Left ventricle myocardium superior (tissue), 1 donor: ENCODE results near the gene STRN4. TPM values are rescaled to one million over a fixed set of nuclear protein-coding genes. Genes with fewer than 3 reads are reported as not detected.

Source experiments
- ATAC-seq: fragments of 200-7000 bp; cut with Tn5 transposase; one replicate; pipeline ENCODE4 v1.9.1; 2020; ENCODE audit warnings: mild to moderate bottlenecking, moderate library complexity
- DNase-seq: peaks from one replicate; pipeline ENCODE4 v3.0.0-alpha.2; 2020
- intact Hi-C: fragments of 100-400 bp; cut with micrococcal nuclease; formaldehyde crosslinking; loops from one replicate; pipeline ENCODE4 v1.11.0; 2022
- microRNA-seq: library from miRNA; unstranded; fragments of <30 nt; microRNA quantifications from one replicate; pipeline ENCODE4 v1.2.0, GENCODE V29; 2020; ENCODE audit warnings: borderline number of aligned reads
- total RNA-seq: library from RNA; stranded (reverse); fragmentation: NEBNext Ultra II Directional; extraction: Animal tissue kit (Norgen Biotek cat#: 25700); gene quantifications from one replicate; pipeline ENCODE4 v1.2.1, GENCODE V29; 2021
- donor health status: DM: no; HTN: yes; CAD: no; lungs with severe emphysema.

Gene STRN4
- total RNA-seq, 1 donor from 2014 or later, result 49.0 TPM

DNA sequence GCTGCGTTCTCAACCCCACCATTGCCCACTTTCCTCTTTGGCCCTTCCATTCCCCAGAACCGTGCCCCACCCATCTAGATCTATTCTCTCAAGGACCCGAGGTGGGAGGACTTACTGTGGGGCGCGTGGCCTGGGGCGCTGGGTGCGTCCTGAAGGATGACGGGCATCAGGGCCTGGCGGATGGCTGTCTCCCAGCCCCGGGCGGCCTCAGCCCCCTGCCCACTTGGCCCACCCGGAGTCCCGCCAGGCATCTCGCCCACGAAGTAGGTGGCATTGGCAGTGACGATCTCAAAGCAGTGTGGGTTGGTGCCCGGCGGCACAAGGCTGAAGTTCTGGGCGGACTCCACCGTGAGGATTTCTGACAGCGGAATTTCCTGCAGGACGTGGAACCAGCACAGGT lies 52.5 kb downstream of the STRN4 start:
- no peak for ATAC-seq

GRCh38 chr19:46692918-46693722 lies 53.1 kb downstream of the STRN4 start:
- DNase-seq (no peak), ATAC-seq (no peak)
- intact Hi-C loops, result no loop called here

More for the DNA sequence above, 52.5 kb downstream of the STRN4 start:
- intact Hi-C loops, result no loop called here
- no peak for DNase-seq

DNA sequence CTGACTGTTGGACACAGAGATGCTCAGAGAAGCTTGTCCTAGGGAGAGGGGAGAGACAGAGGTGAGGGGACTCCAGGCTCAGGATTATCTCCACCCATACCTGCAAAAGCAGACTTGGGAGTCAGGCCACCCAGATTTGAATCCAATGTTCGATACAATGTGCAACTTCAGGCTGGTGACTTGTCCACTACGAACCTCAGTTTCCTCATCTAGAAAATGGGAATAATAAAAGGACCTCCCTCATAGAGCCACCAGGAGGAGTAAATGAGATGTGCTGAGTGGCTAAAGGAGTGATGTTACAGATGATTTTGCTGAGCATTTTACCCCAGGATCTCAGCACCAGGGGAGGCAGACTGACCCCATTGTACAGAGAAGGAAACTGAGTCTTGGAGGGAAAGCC lies 54.3 kb downstream of the STRN4 start:
- intact Hi-C loops, result no loop called here
- ATAC-seq, result no peak
- no peak for DNase-seq

DNA sequence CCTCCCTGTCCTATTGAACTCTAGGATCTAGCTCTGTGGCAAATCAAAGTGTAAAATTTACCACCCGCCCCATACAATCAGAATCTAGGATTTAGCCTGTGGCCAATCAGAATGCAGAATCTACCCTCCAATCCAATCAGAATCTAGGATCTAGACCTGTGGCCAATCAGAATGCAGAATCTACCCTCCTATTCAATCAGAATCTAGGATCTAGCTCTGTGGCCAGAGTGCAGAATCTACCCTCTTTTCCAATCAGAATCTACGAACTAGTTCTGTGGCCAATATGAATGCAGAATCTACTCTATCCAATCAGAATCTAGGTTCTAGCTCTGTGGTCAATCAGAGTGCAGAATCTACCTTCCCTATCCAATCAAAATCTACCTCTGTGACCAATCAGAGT lies 55.1 kb downstream of the STRN4 start:
- no peak for DNase-seq
- ATAC-seq, result no peak
- intact Hi-C loops, result no loop called here

- intact Hi-C loops, result no loop called here
- no peak for DNase-seq
- ATAC-seq, result no peak
These were observed 56.9 kb downstream of the STRN4 start for GRCh38 chr19:46689358-46689757.

DNA sequence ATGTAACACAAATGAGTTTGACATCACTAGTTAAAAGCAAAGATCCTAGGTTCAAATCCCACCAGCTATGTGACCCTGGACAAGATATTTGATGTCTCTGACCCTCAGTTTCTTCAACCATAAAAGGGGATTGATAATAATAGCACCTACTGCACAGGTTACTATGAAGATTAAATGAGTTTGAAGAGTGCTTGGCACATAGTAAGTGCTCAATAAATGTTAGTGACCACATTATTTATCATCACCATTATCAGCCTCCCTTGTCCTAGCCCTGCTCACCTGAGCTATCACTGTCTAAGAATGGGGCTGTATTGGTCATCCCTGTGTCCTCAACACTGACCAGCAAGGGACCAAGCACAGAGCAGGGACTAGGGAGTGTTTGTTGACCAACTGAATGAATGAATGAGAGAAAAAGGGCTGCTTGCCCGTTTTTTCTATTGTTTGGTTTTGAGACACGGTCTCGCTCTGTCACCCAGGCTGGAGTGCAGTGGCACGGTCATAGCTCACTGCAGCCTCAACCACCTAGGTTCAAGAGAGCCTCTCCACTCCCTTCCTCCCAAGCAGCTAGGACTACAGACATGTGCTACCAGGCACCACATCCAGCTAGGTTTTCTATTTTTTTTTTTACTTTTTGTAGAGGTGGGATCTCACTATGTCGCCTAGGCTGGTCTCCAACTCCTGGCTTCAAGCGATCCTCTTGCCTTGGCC lies 58.7 kb downstream of the STRN4 start:
- ATAC-seq (no peak), DNase-seq (no peak)
- intact Hi-C loops, result no loop called here

- ATAC-seq (no peak), DNase-seq (no peak)
- intact Hi-C loops, result no loop called here
These were observed 61.1 kb downstream of the STRN4 start for GRCh38 chr19:46685189-46685588.

DNA sequence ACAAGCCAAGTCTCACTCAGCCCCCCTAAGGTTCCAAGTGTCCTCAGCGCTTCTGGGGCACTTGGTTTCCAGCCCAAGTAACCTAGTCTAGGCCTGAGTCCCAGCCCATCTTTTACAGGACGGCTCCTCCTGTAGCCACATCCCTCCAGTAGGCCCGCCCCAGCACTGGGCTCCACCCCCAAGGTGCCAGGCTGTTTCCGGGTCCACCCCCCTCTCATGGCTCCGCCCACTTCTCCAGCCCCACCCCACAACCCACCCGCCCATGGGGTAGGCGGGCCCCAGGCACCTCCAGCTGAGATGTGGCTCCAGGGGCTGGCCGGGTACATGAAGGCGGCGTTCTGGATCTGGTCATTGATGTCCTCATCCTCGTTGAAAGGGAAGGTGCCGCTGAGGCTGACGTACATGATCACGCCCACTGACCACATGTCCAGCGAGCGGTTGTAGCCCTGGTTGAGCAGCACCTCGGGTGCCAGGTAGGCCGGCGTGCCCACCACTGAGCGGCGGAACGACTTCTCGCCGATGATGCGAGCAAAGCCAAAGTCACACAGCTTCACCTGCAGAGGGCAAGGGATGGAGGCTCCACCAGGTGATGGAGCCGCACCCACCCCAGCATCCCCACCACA lies 68.0 kb downstream of the STRN4 start:
- no peak for DNase-seq
- intact Hi-C loops, result no loop called here
- peak; percentile 40 for ATAC-seq

GRCh38 chr19:46674416-46675178 lies 71.7 kb downstream of the STRN4 start:
- peak; percentile 32 for ATAC-seq
- intact Hi-C loops, result no loop called here
- no peak for DNase-seq

DNA sequence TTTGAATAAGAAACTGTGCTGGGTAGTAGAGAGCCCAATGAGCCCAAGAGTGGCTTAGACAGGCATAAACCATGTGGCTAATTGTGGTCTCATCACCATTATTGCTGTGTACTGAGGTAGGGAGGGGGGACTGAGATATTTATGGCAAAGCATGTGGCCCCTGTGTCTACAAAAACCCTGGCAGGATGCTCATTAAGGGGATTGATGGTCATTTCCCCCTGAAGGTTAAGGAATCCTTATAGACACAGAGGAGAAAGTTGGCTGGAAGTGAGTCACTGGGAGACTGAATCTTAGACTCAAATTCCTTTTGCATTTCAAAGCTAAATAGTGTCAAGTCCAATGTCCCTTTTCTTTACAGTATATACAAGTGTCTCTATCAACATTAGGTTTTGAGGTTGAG lies 75.4 kb downstream of the STRN4 start:
- DNase-seq (no peak), ATAC-seq (no peak)
- intact Hi-C loops, result no loop called here

Small RNA genes within 50 kb of the gene (microRNA-seq; reads per million reads assigned to microRNA genes)
- gene MIR320E, result not detected

Other genes starting within 250 kb of the STRN4 start
- 323 TPM for gene CALM3, start 145.1 kb downstream of the STRN4 start, total RNA-seq
- 3.0 TPM for gene PTGIR, start 121.4 kb downstream of the STRN4 start, total RNA-seq
- gene GNG8, start 110.2 kb downstream of the STRN4 start, total RNA-seq, result not detected
- 14.1 TPM for gene DACT3, start 85.3 kb downstream of the STRN4 start, total RNA-seq
- gene PRKD2, start 29.3 kb downstream of the STRN4 start, total RNA-seq, result 9.3 TPM
- gene FKRP, start 393 bp downstream of the STRN4 start, total RNA-seq, result 15.3 TPM
- 6.9 TPM for gene SLC1A5, start 42.1 kb upstream of the STRN4 start, total RNA-seq
- gene AP2S1, start 104.4 kb upstream of the STRN4 start, total RNA-seq, result 85.2 TPM
- 69.7 TPM for gene ARHGAP35, start 114.5 kb upstream of the STRN4 start, total RNA-seq